Smooth muscle cell (in vitro differentiated cells): Measurements from ENCODE around the gene C14orf132. TPM values are rescaled to one million over a fixed set of nuclear protein-coding genes. Genes with fewer than 3 reads are reported as not detected.

Source experiments
- DNase-seq: peaks from one replicate; lab custom pipeline; 2025; ENCODE audit not compliant: unreplicated experiment; lab: John Stamatoyannopoulos, UW
- H2AFZ ChIP-seq: fragments of 200-600 bp; sonication (generic); 2 replicates; pipeline ENCODE4 v1.6.0; 2016; ENCODE audit warnings: antibody characterized with exemption, low read depth, mild to moderate bottlenecking
- H3F3A ChIP-seq: fragments of 200-600 bp; sonication (generic); 2 replicates; pipeline ENCODE4 v1.6.0; 2017; ENCODE audit warnings: antibody characterized with exemption, low read depth
- H3K27ac ChIP-seq: fragments of 200-600 bp; sonication (generic); 2 replicates; pipeline ENCODE4 v1.5.1; 2016; ENCODE audit warnings: low read depth, mild to moderate bottlenecking
- H3K27me3 ChIP-seq: fragments of 200-600 bp; sonication (generic); 2 replicates; pipeline ENCODE4 v1.6.1; 2016; ENCODE audit warnings: low read depth, mild to moderate bottlenecking
- H3K36me3 ChIP-seq: fragments of 200-600 bp; sonication (generic); 2 replicates; pipeline ENCODE4 v1.5.1; 2016; ENCODE audit warnings: low read depth
- H3K4me1 ChIP-seq: fragments of 200-600 bp; sonication (generic); 2 replicates; pipeline ENCODE4 v1.5.1; 2016; ENCODE audit warnings: low read depth
- H3K4me2 ChIP-seq: fragments of 200-600 bp; sonication (generic); 2 replicates; pipeline ENCODE4 v1.6.0; 2016; ENCODE audit warnings: mild to moderate bottlenecking
- H3K4me3 ChIP-seq: fragments of 200-600 bp; sonication (generic); 2 replicates; pipeline ENCODE4 v1.5.1; 2016; ENCODE audit warnings: mild to moderate bottlenecking
- H3K79me2 ChIP-seq: fragments of 200-600 bp; sonication (generic); 2 replicates; pipeline ENCODE4 v1.6.0; 2016; ENCODE audit warnings: low read depth, mild to moderate bottlenecking
- H3K9ac ChIP-seq: fragments of 200-600 bp; sonication (generic); 2 replicates; pipeline ENCODE4 v1.6.0; 2016; ENCODE audit warnings: low read depth
- H3K9me3 ChIP-seq: fragments of 200-600 bp; sonication (generic); replicated peaks from 2 replicates; pipeline ENCODE4 v1.5.1; 2016; ENCODE audit warnings: low read depth
- H4K20me1 ChIP-seq: fragments of 200-600 bp; sonication (generic); 2 replicates; pipeline ENCODE4 v1.6.0; 2016; ENCODE audit warnings: low read depth
- CTCF ChIP-seq: fragments of 200-600 bp; sonication (generic); IDR thresholded peaks from 2 replicates; pipeline ENCODE4 v1.5.1; 2017; ENCODE audit warnings: borderline replicate concordance, mild to moderate bottlenecking, antibody characterized with exemption; ENCODE audit not compliant: insufficient read depth, poor library complexity, severe bottlenecking
- WGBS: methylation state at CpG from one replicate; pipeline ENCODE4 v1.1.7; 2016; ENCODE audit warnings: low lambda C conversion rate; 5-methylcytosine and 5-hydroxymethylcytosine counted together
- polyA plus RNA-seq: library from polyadenylated mRNA; unstranded; fragments of >200 nt; fragmentation: Nextera tagmentation; extraction: Ambion mirVana; gene quantifications from 2 replicates; pipeline ENCODE4 v1.2.1, GENCODE V29; 2016
- total RNA-seq: library from RNA; depleted of rRNA; stranded (reverse); fragments of >200 nt; gene quantifications from 2 replicates; pipeline ENCODE4 v1.2.3, GENCODE V29; 2014

Gene C14orf132
- total and polyA plus RNA-seq, 2 experiments from 2014 or later = 35.5 to 38.0 TPM

DNA sequence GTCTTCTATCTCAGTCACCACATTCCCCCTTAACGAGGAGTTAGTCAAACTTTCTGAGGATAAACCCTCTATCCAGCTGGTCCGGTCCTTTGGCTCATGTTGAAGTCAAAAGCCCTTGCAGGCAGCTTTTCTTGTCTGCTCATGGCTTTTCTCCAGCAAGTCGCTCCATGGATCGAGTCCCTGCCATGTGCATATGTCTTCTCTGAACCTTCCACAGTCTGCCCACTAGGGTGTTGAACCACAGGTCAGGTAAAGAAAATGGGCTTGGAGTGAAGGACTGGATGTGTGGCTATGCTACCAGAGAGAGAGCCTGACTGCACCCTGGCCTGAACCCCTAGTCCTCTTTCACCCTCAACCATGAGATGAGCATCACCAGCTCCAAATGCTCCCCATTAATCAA is 22.8 kb downstream of the C14orf132 start:
- Histone ChIP-seq H3K9me3 (no peaks in the 10 kb centered on the region), H3K4me3 (no peak overlapping the region), H3K9ac (no peak overlapping the region), H3K4me2 (no peak overlapping the region), H2AFZ (no peak overlapping the region), H3K27ac (no peak overlapping the region), H3K79me2 (peaks cover 11% of the 10 kb centered on the region), H3F3A (no peaks in the 10 kb centered on the region), H3K27me3 (no peaks in the 10 kb centered on the region), H3K36me3 (no peaks in the 10 kb centered on the region), H4K20me1 (peaks cover 98% of the 10 kb centered on the region), H3K4me1 (no peaks in the 10 kb centered on the region)
- 91% methylated on average over 4 of the region's 4 CpGs for WGBS
- no peak for TF ChIP-seq CTCF
- DNase-seq = no peak

DNA sequence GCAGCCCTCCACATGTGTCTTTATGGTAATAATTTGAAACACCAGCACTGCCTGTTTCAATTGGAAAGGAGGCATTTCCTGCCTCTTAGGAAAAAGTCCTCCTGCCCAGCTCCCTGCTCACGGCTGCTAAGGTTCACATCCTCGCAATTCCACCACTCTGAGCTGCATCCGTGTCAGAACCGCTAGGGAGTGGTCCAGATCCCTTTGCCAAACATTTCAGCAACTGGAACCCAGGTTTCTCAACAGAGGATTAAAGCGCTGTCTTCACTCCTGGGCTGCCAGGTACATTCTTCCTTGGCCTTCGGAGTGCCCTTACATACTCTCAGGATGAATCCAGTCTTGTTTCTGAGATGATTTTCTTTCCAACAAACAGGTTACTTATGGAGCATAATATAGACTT is 23.3 kb downstream of the C14orf132 start:
- Histone ChIP-seq H3K9ac (no peak overlapping the region), H4K20me1 (peaks cover 98% of the 10 kb centered on the region), H3K4me3 (no peak overlapping the region), H3K36me3 (no peaks in the 10 kb centered on the region), H2AFZ (no peak overlapping the region), H3K27ac (no peak overlapping the region), H3K79me2 (peaks cover 11% of the 10 kb centered on the region), H3K4me1 (no peaks in the 10 kb centered on the region), H3F3A (no peaks in the 10 kb centered on the region), H3K27me3 (no peaks in the 10 kb centered on the region), H3K9me3 (no peaks in the 10 kb centered on the region), H3K4me2 (no peak overlapping the region)
- TF ChIP-seq CTCF = no peak
- WGBS = 90% methylated on average over 6 of the region's 6 CpGs
- no peak for DNase-seq

GRCh38 chr14:96064866-96065265 is 25.7 kb downstream of the C14orf132 start:
- no peak for TF ChIP-seq CTCF
- no peaks in the 10 kb centered on the region for H3K36me3 ChIP-seq
- no peaks in the 10 kb centered on the region for H3K9me3 ChIP-seq
- H3K4me3 ChIP-seq = no peak overlapping the region
- no peaks in the 10 kb centered on the region for H3K27me3 ChIP-seq
- no peak overlapping the region for H3K4me2 ChIP-seq
- H3F3A ChIP-seq = no peaks in the 10 kb centered on the region
- no peak overlapping the region for H2AFZ ChIP-seq
- H4K20me1 ChIP-seq = peaks cover 96% of the 10 kb centered on the region
- H3K79me2 ChIP-seq = peaks cover 14% of the 10 kb centered on the region
- WGBS = 96% methylated on average over 5 of the region's 5 CpGs
- no peak overlapping the region for H3K9ac ChIP-seq
- DNase-seq = no peak
- no peaks in the 10 kb centered on the region for H3K4me1 ChIP-seq
- H3K27ac ChIP-seq = no peak overlapping the region

DNA sequence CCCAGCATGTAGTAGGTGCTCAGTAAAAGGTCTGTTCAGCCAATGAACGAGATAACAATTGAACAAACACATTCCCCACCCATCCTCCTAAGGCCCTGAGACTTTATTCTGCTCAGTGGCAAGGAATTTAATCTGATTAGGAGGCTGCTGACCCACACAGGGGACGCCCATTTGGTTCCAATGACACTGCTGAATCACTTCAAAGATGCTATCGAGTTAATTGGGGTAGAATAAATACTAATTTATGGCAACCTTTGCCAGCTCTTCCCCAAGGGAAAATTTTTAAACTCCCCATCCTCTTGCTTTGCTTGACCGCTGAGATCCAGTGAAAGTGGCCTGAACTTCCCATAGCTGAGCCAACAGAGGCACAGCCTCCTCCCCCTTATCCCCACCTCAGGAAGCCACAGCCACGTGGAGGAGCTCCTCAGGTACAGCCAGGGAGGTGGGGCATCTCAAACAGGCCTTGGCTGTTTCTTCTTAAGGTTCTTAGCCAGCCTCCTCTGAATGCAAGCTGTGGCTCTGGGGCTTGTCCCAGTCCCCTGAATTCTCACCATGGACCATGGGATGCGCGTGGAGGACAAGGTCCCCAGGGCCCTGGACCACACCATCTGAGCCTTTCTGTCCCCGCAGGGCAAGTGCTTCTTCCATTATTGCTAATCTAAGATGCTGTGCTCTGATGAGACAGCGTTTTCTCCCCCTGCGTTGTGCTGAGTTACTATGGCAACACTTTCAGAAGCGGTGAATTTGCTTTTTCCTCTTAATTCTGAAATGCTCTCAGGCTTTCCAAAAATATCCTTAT is 26.7 kb downstream of the C14orf132 start:
- Histone ChIP-seq H3K36me3 (no peaks in the 10 kb centered on the region), H3K27me3 (no peaks in the 10 kb centered on the region), H3K4me3 (no peak overlapping the region), H2AFZ (no peak overlapping the region), H3K4me1 (no peaks in the 10 kb centered on the region), H3K9me3 (no peaks in the 10 kb centered on the region), H3K79me2 (peaks cover 14% of the 10 kb centered on the region), H3K27ac (no peak overlapping the region), H3K9ac (no peak overlapping the region), H3K4me2 (no peak overlapping the region), H4K20me1 (peaks cover 96% of the 10 kb centered on the region), H3F3A (no peaks in the 10 kb centered on the region)
- 78% methylated on average over 11 of the region's 11 CpGs for WGBS
- TF ChIP-seq CTCF = no peak
- DNase-seq = no peak
